Skeletal muscle tissue (tissue), 4 donors: Measurements from ENCODE around the gene CCNE1. TPM values are rescaled to one million over a fixed set of nuclear protein-coding genes. Genes with fewer than 3 reads are reported as not detected.
"Not testable (repeated sequence)": the region's sequence is repeated elsewhere in the genome, so short reads cannot be mapped to it uniquely, and the experiment has no call there.

Experiments
- H3K27ac ChIP-seq: one replicate; pipeline ENCODE4 v1.7.0; 2013; ENCODE audit warnings: mild to moderate bottlenecking, low read depth, low read length, inconsistent platforms
- H3K27me3 ChIP-seq, 3 donors: one replicate each; pipeline ENCODE4 v1.7.0; 2013; ENCODE audit warnings: low read length in 3 of 3; ENCODE audit not compliant: control insufficient read depth in 3 of 3, insufficient read depth in 3 of 3
- H3K36me3 ChIP-seq, 3 donors: one replicate each; pipeline ENCODE4 v1.7.0; 2013; ENCODE audit warnings: low read length in 3 of 3; ENCODE audit not compliant: control insufficient read depth in 3 of 3, insufficient read depth in 3 of 3
- H3K4me1 ChIP-seq, 3 donors: one replicate each; pipeline ENCODE4 v1.7.0; 2013; ENCODE audit warnings: low read length in 3 of 3, mild to moderate bottlenecking in 3 of 3; ENCODE audit not compliant: control insufficient read depth in 3 of 3, insufficient read depth in 3 of 3
- H3K4me3 ChIP-seq, 3 donors: one replicate each; pipeline ENCODE4 v1.7.0; 2013; ENCODE audit warnings: low read length in 3 of 3
- H3K9ac ChIP-seq, 3 donors: one replicate each; pipeline ENCODE4 v1.7.0; 2013; ENCODE audit warnings: low read length in 3 of 3, mild to moderate bottlenecking in 3 of 3, moderate library complexity in 2 of 3, low read depth in 1 of 3
- H3K9me3 ChIP-seq, 3 donors: one replicate each; pipeline ENCODE4 v1.7.0; 2013; ENCODE audit warnings: low read length in 3 of 3; ENCODE audit not compliant: control insufficient read depth in 3 of 3
- total RNA-seq: library from RNA; depleted of rRNA; stranded (reverse); fragments of >200 nt; gene quantifications from one replicate; pipeline ENCODE4 v1.2.3, GENCODE V29; 2014
- donor health status: Osteomylitis.

CCNE1 gene
- total RNA-seq, 1 donor from 2014 or later, result 9.9 TPM

- not testable (repeated sequence) for H3K9ac ChIP-seq, H3K27ac ChIP-seq
Measured at GRCh38 chr19:29803951-29804350, 7.8 kb upstream of the CCNE1 start.

GRCh38 chr19:29804493-29804892, 7.3 kb upstream of the CCNE1 start:
- no peaks in the 10 kb centered on the region for H3K36me3 ChIP-seq
- no peak overlapping the region for H3K9ac ChIP-seq
- H3K9me3 ChIP-seq, result no peaks in the 10 kb centered on the region
- no peaks in the 10 kb centered on the region for H3K27me3 ChIP-seq
- H3K4me3 ChIP-seq, result no peak overlapping the region
- peaks cover 4 to 8% (median 8%) of the 10 kb centered on the region in 3 donors for H3K4me1 ChIP-seq
- no peak overlapping the region for H3K27ac ChIP-seq

More at GRCh38 chr19:29803951-29804350, 7.8 kb upstream of the CCNE1 start:
- not testable (repeated sequence) for H3K36me3 ChIP-seq, H3K27me3 ChIP-seq, H3K4me3 ChIP-seq, H3K4me1 ChIP-seq, H3K9me3 ChIP-seq

GRCh38 chr19:29805031-29805965, 6.5 kb upstream of the CCNE1 start:
- Histone ChIP-seq H3K4me3 (peak overlapping the region in 1 of 3 donors; percentile 29), H3K4me1 (peaks cover 4 to 8% (median 8%) of the 10 kb centered on the region in 3 donors), H3K9ac (no peak overlapping the region), H3K9me3 (no peaks in the 10 kb centered on the region), H3K36me3 (no peaks in the 10 kb centered on the region), H3K27me3 (no peaks in the 10 kb centered on the region), H3K27ac (no peak overlapping the region)

- Histone ChIP-seq H3K27ac (no peak overlapping the region), H3K9ac (no peak overlapping the region), H3K27me3 (no peaks in the 10 kb centered on the region), H3K9me3 (no peaks in the 10 kb centered on the region), H3K36me3 (no peaks in the 10 kb centered on the region), H3K4me1 (peaks cover 4 to 12% (median 8%) of the 10 kb centered on the region in 3 donors), H3K4me3 (no peak overlapping the region)
Measured at GRCh38 chr19:29806098-29806866, 5.5 kb upstream of the CCNE1 start.

DNA sequence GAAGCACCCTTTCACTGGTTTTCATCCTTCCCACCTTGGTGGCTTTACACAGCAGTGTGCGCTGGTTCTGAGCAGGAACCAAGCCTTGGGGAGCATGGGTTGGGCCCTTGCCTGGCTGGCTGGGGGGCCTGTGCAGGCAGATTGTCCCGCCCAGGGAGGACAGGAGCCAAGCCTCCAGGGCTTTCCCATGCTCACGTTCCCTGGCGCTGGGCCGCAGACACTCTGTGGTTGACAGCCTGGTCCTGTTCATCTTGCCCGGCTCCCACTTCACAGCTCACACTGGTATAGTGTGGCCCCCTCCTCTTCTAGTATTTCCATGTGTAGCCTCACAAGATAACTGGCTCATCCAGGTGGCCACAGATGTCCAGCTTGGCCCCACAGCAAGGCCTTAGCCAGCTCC, 4.6 kb upstream of the CCNE1 start:
- Histone ChIP-seq H3K27me3 (no peaks in the 10 kb centered on the region), H3K27ac (no peak overlapping the region), H3K4me3 (no peak overlapping the region), H3K36me3 (no peaks in the 10 kb centered on the region), H3K4me1 (peaks cover 4 to 12% (median 8%) of the 10 kb centered on the region in 3 donors), H3K9ac (no peak overlapping the region), H3K9me3 (no peaks in the 10 kb centered on the region)

GRCh38 chr19:29807870-29808405, 3.9 kb upstream of the CCNE1 start:
- Histone ChIP-seq H3K4me1 (peaks cover 4 to 12% (median 10%) of the 10 kb centered on the region in 3 donors), H3K27ac (no peak overlapping the region), H3K4me3 (no peak overlapping the region), H3K36me3 (no peaks in the 10 kb centered on the region), H3K9ac (no peak overlapping the region), H3K27me3 (no peaks in the 10 kb centered on the region), H3K9me3 (no peaks in the 10 kb centered on the region)

- H3K27ac ChIP-seq, result no peak overlapping the region
- no peaks in the 10 kb centered on the region for H3K9me3 ChIP-seq
- peaks cover 4 to 12% (median 10%) of the 10 kb centered on the region in 3 donors for H3K4me1 ChIP-seq
- no peak overlapping the region for H3K4me3 ChIP-seq
- H3K27me3 ChIP-seq, result no peaks in the 10 kb centered on the region
- no peak overlapping the region for H3K9ac ChIP-seq
- H3K36me3 ChIP-seq, result no peaks in the 10 kb centered on the region
Measured at GRCh38 chr19:29809795-29810503, 1.8 kb upstream of the CCNE1 start.

GRCh38 chr19:29810504-29810871, 1.3 kb upstream of the CCNE1 start:
- H3K27ac ChIP-seq, result no peak overlapping the region
- peaks cover 4 to 9% (median 7%) of the 10 kb centered on the region in 3 donors for H3K4me1 ChIP-seq
- H3K9me3 ChIP-seq, result no peaks in the 10 kb centered on the region
- H3K4me3 ChIP-seq, result no peak overlapping the region
- no peaks in the 10 kb centered on the region for H3K27me3 ChIP-seq
- H3K9ac ChIP-seq, result no peak overlapping the region
- H3K36me3 ChIP-seq, result no peaks in the 10 kb centered on the region

DNA sequence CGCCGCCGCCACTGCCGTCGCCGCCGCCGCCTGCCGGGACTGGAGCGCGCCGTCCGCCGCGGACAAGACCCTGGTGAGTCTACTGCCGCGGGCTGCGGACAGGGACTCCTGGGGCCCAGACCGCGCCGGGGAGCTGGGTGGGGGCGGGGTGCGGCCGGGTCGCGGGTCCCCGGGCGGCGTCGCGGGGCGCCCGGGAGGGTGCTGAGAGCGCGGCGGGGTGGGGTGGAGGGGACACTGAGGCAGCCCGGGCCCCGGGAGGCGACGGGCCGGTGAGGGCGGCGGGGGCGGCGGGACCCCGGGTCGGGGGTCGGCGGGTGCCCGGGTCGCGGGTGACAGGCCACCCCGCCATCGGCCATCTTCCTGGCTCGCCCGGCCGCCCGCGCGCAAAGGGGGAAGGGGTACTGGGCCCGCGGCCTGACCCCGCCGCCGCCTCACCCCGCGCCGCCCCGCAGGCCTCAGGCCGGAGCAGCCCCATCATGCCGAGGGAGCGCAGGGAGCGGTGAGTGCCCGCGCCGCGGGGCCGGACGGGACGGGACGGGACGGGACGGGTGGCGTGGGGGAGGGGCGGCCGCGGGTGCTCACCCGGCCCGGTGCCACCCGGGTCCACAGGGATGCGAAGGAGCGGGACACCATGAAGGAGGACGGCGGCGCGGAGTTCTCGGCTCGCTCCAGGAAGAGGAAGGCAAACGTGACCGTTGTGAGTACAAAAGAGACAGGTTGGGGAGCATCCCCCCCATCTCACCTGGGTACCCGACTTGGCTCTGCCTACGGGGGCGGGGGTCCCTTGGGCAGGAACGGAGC, 489 bp downstream of the CCNE1 start:
- Histone ChIP-seq H3K9ac (no peak overlapping the region), H3K27ac (no peak overlapping the region), H3K27me3 (no peaks in the 10 kb centered on the region), H3K36me3 (no peaks in the 10 kb centered on the region), H3K4me3 (peak overlapping the region in 2 of 3 donors; percentile 13 to 40), H3K4me1 (peaks cover 0 to 4% (median 2%) of the 10 kb centered on the region in 3 donors), H3K9me3 (no peaks in the 10 kb centered on the region)
